Measurements from ENCODE around the gene ELMO2.

The ELMO2 gene

GRCh38 chr20:46343975-46344357 is 62.4 kb downstream of the ELMO2 start:
- H3K23ac ChIP-seq (ENCODE audit: low read length), result no peak overlapping the region
- no peak overlapping the region for H3K4ac ChIP-seq (ENCODE audit: low read depth, low read length)
- H3K9me3 ChIP-seq (ENCODE audit: insufficient read depth, low read depth, low read length), result no peaks in the 10 kb centered on the region
- H2BK5ac ChIP-seq (ENCODE audit: low read depth, low read length, poor library complexity), result no peak overlapping the region
- no peak overlapping the region for H2AFZ ChIP-seq (ENCODE audit: insufficient read depth, low read length, poor library complexity)
- no CpG with 5 or more reads among the region's 2 CpGs for WGBS (ENCODE audit: extremely low coverage, insufficient coverage, insufficient read length)
- H4K91ac ChIP-seq (ENCODE audit: low read depth, low read length), result no peak overlapping the region
- H4K8ac ChIP-seq (ENCODE audit: low read depth, low read length), result no peak overlapping the region
- H4K12ac ChIP-seq (ENCODE audit: low read depth, low read length), result no peak overlapping the region
- H2AK5ac ChIP-seq (ENCODE audit: low read length), result no peak overlapping the region
- H3K36me3 ChIP-seq (ENCODE audit: control insufficient read depth in 1 of 2, insufficient read depth in 2 of 2, low read length in 2 of 2), result no peaks in the 10 kb centered on the region
- H3K27me3 ChIP-seq (ENCODE audit: insufficient read depth, low read length), result no peaks in the 10 kb centered on the region
- H3K4me2 ChIP-seq (ENCODE audit: low read length), result no peak overlapping the region
- no peak overlapping the region for H2BK120ac ChIP-seq (ENCODE audit: insufficient read depth, low read length, poor library complexity)
- no peak overlapping the region for H2BK12ac ChIP-seq (ENCODE audit: low read length)
- no peak overlapping the region for H3K27ac ChIP-seq (ENCODE audit: low read depth, low read length)
- no peak overlapping the region for H3K18ac ChIP-seq (ENCODE audit: low read length)
- no peaks in the 10 kb centered on the region for H3K79me2 ChIP-seq (ENCODE audit: control insufficient read depth, insufficient read depth, low read length, poor library complexity)
- peaks cover 0 to 3% of the 10 kb centered on the region in 2 experiments for H3K4me1 ChIP-seq (ENCODE audit: control insufficient read depth in 1 of 2, insufficient read depth in 2 of 2, low read length in 2 of 2)
- H3K14ac ChIP-seq (ENCODE audit: low read length), result no peak overlapping the region
- no peak for DNase-seq
- no peak overlapping the region for H3K9ac ChIP-seq (ENCODE audit: low read length)
- no peaks in the 10 kb centered on the region for H3K79me1 ChIP-seq (ENCODE audit: low read length)
- no peak overlapping the region for H3K4me3 ChIP-seq (ENCODE audit: low read depth, low read length)

GRCh38 chr20:46343348-46343974 is 63.0 kb downstream of the ELMO2 start:
- DNase-seq, result no peak
- no CpG with 5 or more reads among the region's 17 CpGs for whole genome bisulfite sequencing (ENCODE audit: extremely low coverage, insufficient coverage, insufficient read length)
- no peak overlapping the region for H3K4me3 ChIP-seq (ENCODE audit: low read depth, low read length)
- no peak overlapping the region for H2BK5ac ChIP-seq (ENCODE audit: low read depth, low read length, poor library complexity)
- H2BK12ac ChIP-seq (ENCODE audit: low read length), result no peak overlapping the region
- H4K91ac ChIP-seq (ENCODE audit: low read depth, low read length), result no peak overlapping the region
- no peak overlapping the region for H3K14ac ChIP-seq (ENCODE audit: low read length)
- no peak overlapping the region for H4K12ac ChIP-seq (ENCODE audit: low read depth, low read length)
- H2AFZ ChIP-seq (ENCODE audit: insufficient read depth, low read length, poor library complexity), result no peak overlapping the region
- no peak overlapping the region for H3K9ac ChIP-seq (ENCODE audit: low read length)
- no peaks in the 10 kb centered on the region for H3K27me3 ChIP-seq (ENCODE audit: insufficient read depth, low read length)
- no peak overlapping the region for H3K23ac ChIP-seq (ENCODE audit: low read length)
- no peak overlapping the region for H2AK5ac ChIP-seq (ENCODE audit: low read length)
- no peaks in the 10 kb centered on the region for H3K9me3 ChIP-seq (ENCODE audit: insufficient read depth, low read depth, low read length)
- H3K4ac ChIP-seq (ENCODE audit: low read depth, low read length), result no peak overlapping the region
- H4K8ac ChIP-seq (ENCODE audit: low read depth, low read length), result no peak overlapping the region
- no peak overlapping the region for H3K18ac ChIP-seq (ENCODE audit: low read length)
- H3K4me2 ChIP-seq (ENCODE audit: low read length), result no peak overlapping the region
- H3K79me2 ChIP-seq (ENCODE audit: control insufficient read depth, insufficient read depth, low read length, poor library complexity), result no peaks in the 10 kb centered on the region
- H2BK120ac ChIP-seq (ENCODE audit: insufficient read depth, low read length, poor library complexity), result no peak overlapping the region
- H3K36me3 ChIP-seq (ENCODE audit: control insufficient read depth in 1 of 2, insufficient read depth in 2 of 2, low read length in 2 of 2), result no peaks in the 10 kb centered on the region
- H3K27ac ChIP-seq (ENCODE audit: low read depth, low read length), result no peak overlapping the region
- peaks cover 0 to 2% of the 10 kb centered on the region in 2 experiments for H3K4me1 ChIP-seq (ENCODE audit: control insufficient read depth in 1 of 2, insufficient read depth in 2 of 2, low read length in 2 of 2)
- H3K79me1 ChIP-seq (ENCODE audit: low read length), result no peaks in the 10 kb centered on the region

GRCh38 chr20:46342451-46343347 is 63.7 kb downstream of the ELMO2 start:
- Histone ChIP-seq H3K4ac (ENCODE audit: low read depth, low read length) (no peak overlapping the region), H2BK12ac (ENCODE audit: low read length) (no peak overlapping the region), H4K8ac (ENCODE audit: low read depth, low read length) (no peak overlapping the region), H3K14ac (ENCODE audit: low read length) (no peak overlapping the region), H3K79me2 (ENCODE audit: control insufficient read depth, insufficient read depth, low read length, poor library complexity) (no peaks in the 10 kb centered on the region), H2AFZ (ENCODE audit: insufficient read depth, low read length, poor library complexity) (no peak overlapping the region), H4K91ac (ENCODE audit: low read depth, low read length) (no peak overlapping the region), H3K4me3 (ENCODE audit: low read depth, low read length) (no peak overlapping the region), H3K27ac (ENCODE audit: low read depth, low read length) (no peak overlapping the region), H3K27me3 (ENCODE audit: insufficient read depth, low read length) (no peaks in the 10 kb centered on the region), H2BK120ac (ENCODE audit: insufficient read depth, low read length, poor library complexity) (no peak overlapping the region), H3K4me2 (ENCODE audit: low read length) (no peak overlapping the region), H4K12ac (ENCODE audit: low read depth, low read length) (no peak overlapping the region), H2BK5ac (ENCODE audit: low read depth, low read length, poor library complexity) (no peak overlapping the region), H3K18ac (ENCODE audit: low read length) (no peak overlapping the region), H3K79me1 (ENCODE audit: low read length) (no peaks in the 10 kb centered on the region), H3K9ac (ENCODE audit: low read length) (no peak overlapping the region), H3K4me1 (ENCODE audit: control insufficient read depth in 1 of 2, insufficient read depth in 2 of 2, low read length in 2 of 2) (no peaks in the 10 kb centered on the region), H3K23ac (ENCODE audit: low read length) (no peak overlapping the region), H3K9me3 (ENCODE audit: insufficient read depth, low read depth, low read length) (no peaks in the 10 kb centered on the region), H3K36me3 (ENCODE audit: control insufficient read depth in 1 of 2, insufficient read depth in 2 of 2, low read length in 2 of 2) (no peaks in the 10 kb centered on the region), H2AK5ac (ENCODE audit: low read length) (no peak overlapping the region)
- WGBS (ENCODE audit: extremely low coverage, insufficient coverage, insufficient read length), result no CpG with 5 or more reads among the region's 17 CpGs
- no peak for DNase-seq

GRCh38 chr20:46342010-46342378 is 64.4 kb downstream of the ELMO2 start:
- no CpG with 5 or more reads among the region's 9 CpGs for WGBS (ENCODE audit: extremely low coverage, insufficient coverage, insufficient read length)
- Histone ChIP-seq H2AFZ (ENCODE audit: insufficient read depth, low read length, poor library complexity) (no peak overlapping the region), H3K14ac (ENCODE audit: low read length) (no peak overlapping the region), H3K9ac (ENCODE audit: low read length) (no peak overlapping the region), H3K27ac (ENCODE audit: low read depth, low read length) (no peak overlapping the region), H3K36me3 (ENCODE audit: control insufficient read depth in 1 of 2, insufficient read depth in 2 of 2, low read length in 2 of 2) (no peaks in the 10 kb centered on the region), H3K79me2 (ENCODE audit: control insufficient read depth, insufficient read depth, low read length, poor library complexity) (no peaks in the 10 kb centered on the region), H2BK5ac (ENCODE audit: low read depth, low read length, poor library complexity) (no peak overlapping the region), H3K4ac (ENCODE audit: low read depth, low read length) (no peak overlapping the region), H3K23ac (ENCODE audit: low read length) (no peak overlapping the region), H4K12ac (ENCODE audit: low read depth, low read length) (no peak overlapping the region), H3K4me3 (ENCODE audit: low read depth, low read length) (no peak overlapping the region), H4K8ac (ENCODE audit: low read depth, low read length) (no peak overlapping the region), H3K27me3 (ENCODE audit: insufficient read depth, low read length) (no peaks in the 10 kb centered on the region), H3K4me1 (ENCODE audit: control insufficient read depth in 1 of 2, insufficient read depth in 2 of 2, low read length in 2 of 2) (no peaks in the 10 kb centered on the region), H2BK120ac (ENCODE audit: insufficient read depth, low read length, poor library complexity) (no peak overlapping the region), H4K91ac (ENCODE audit: low read depth, low read length) (no peak overlapping the region), H3K4me2 (ENCODE audit: low read length) (no peak overlapping the region), H3K79me1 (ENCODE audit: low read length) (no peaks in the 10 kb centered on the region), H2BK12ac (ENCODE audit: low read length) (no peak overlapping the region), H2AK5ac (ENCODE audit: low read length) (no peak overlapping the region), H3K18ac (ENCODE audit: low read length) (no peak overlapping the region), H3K9me3 (ENCODE audit: insufficient read depth, low read depth, low read length) (no peaks in the 10 kb centered on the region)
- DNase-seq, result no peak

Measured in trophoblast cell (in vitro differentiated cells and primary cell).